KMS-11 (cell line): ENCODE results near the gene ENDOG.
"Not testable (repeated sequence)": the region's sequence is repeated elsewhere in the genome, so short reads cannot be mapped to it uniquely, and the experiment has no call there.

Experiments
- H2AFZ ChIP-seq: fragments of 200-600 bp; sonication (generic); 2 replicates; pipeline ENCODE4 v1.6.1; 2016; ENCODE audit warnings: antibody characterized with exemption, mixed run types, low read depth
- H3K27ac ChIP-seq: fragments of 200-600 bp; sonication (generic); 2 replicates; pipeline ENCODE4 v1.6.1; 2016; ENCODE audit warnings: mild to moderate bottlenecking, mixed run types
- H3K27me3 ChIP-seq: fragments of 200-600 bp; sonication (generic); 2 replicates; pipeline ENCODE4 v1.6.1; 2017; ENCODE audit warnings: mild to moderate bottlenecking, low read depth, mixed run types, moderate library complexity; ENCODE audit not compliant: insufficient read depth
- H3K36me3 ChIP-seq: fragments of 200-600 bp; sonication (generic); 2 replicates; pipeline ENCODE4 v1.6.1; 2017; ENCODE audit warnings: mild to moderate bottlenecking, mixed run types; ENCODE audit not compliant: insufficient read depth
- H3K4me1 ChIP-seq: fragments of 200-600 bp; sonication (generic); 2 replicates; pipeline ENCODE4 v1.6.1; 2016; ENCODE audit warnings: mild to moderate bottlenecking, low read depth, mixed run types; ENCODE audit not compliant: poor library complexity, severe bottlenecking
- H3K4me2 ChIP-seq: fragments of 200-600 bp; sonication (generic); 2 replicates; pipeline ENCODE4 v1.7.0; 2016; ENCODE audit warnings: mild to moderate bottlenecking, mixed run types
- H3K4me3 ChIP-seq: fragments of 200-600 bp; sonication (generic); IDR thresholded peaks from 2 replicates; pipeline ENCODE4 v1.6.1; 2017; ENCODE audit warnings: low read depth, low read length, mixed read lengths; ENCODE audit not compliant: insufficient read depth
- H3K79me2 ChIP-seq: fragments of 200-600 bp; sonication (generic); 2 replicates; pipeline ENCODE4 v1.6.1; 2016; ENCODE audit warnings: low read depth, mixed run types; ENCODE audit not compliant: insufficient read depth
- H3K9ac ChIP-seq: fragments of 200-600 bp; sonication (generic); 2 replicates; pipeline ENCODE4 v1.6.1; 2016; ENCODE audit warnings: mild to moderate bottlenecking, mixed run types
- H4K20me1 ChIP-seq: fragments of 200-600 bp; sonication (generic); 2 replicates; pipeline ENCODE4 v1.6.1; 2016; ENCODE audit warnings: mild to moderate bottlenecking, mixed run types; ENCODE audit not compliant: insufficient read depth
- CTCF ChIP-seq: fragments of 200-600 bp; sonication (generic); conservative IDR thresholded peaks from 2 replicates; pipeline ENCODE4 v1.6.1; 2017; ENCODE audit warnings: low read depth, mild to moderate bottlenecking, antibody characterized with exemption, low read length, moderate library complexity, mixed read lengths

Gene ENDOG

DNA sequence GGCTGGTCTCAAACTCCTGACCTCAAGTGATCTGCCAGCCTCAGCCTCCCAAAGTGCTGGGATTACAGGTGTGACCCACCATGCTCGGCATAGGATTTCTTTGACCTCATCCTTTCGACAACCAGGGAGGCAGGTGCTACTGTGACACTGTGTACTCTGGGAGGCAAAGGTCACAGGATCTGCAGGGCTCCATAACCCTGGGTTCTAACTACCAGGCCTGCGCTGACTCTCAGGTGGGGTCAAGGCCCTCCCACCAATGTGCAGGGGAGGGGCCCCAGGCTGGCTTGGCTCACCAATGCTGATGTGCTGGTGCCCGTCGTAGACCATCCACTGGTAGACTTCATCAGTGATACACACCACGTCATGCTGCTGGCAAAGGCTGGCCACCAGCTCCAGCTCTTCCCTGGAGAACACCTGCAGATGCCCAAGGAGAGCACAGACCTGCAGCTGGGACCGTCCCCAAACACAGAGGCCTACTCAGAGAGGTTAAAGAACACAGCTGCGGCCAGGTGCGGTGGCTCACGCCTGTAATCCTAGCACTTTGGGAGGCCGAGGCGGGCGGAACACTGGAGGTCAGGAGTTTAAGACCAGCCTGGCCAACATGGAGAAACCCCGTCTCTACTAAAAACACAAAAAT, 18.3 kb downstream of the ENDOG start:
- Histone ChIP-seq H3K36me3 (no peaks in the 10 kb centered on the region), H3K79me2 (no peaks in the 10 kb centered on the region), H3K4me3 (no peak overlapping the region), H2AFZ (no peak overlapping the region), H3K9ac (no peak overlapping the region), H3K4me1 (no peaks in the 10 kb centered on the region), H3K27ac (no peak overlapping the region), H4K20me1 (no peaks in the 10 kb centered on the region), H3K4me2 (no peak overlapping the region), H3K27me3 (no peaks in the 10 kb centered on the region)
- no peak for TF ChIP-seq CTCF

DNA sequence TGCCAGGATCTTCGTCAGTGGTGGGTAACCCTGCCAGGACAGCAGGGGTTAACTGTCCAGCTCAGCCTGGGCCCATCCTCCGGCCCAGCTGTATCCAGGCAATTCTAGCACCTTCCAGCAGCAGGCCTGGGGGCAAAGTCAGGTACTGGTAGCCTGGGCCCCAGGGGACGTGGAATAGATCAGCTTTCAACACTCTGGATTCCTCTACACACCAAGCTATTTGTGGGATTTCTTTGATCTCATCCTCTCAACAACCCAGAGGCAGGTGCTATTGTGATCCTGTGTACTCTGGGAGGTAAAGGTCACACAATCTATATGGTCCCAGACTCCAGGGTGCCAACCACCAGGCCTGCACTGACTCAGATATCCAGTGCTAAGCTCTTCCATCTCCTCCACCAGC, 20.0 kb downstream of the ENDOG start:
- no peaks in the 10 kb centered on the region for H3K79me2 ChIP-seq
- H3K36me3 ChIP-seq, result no peaks in the 10 kb centered on the region
- no peak for TF ChIP-seq CTCF
- H3K4me2 ChIP-seq, result no peak overlapping the region
- H3K27me3 ChIP-seq, result no peaks in the 10 kb centered on the region
- H3K4me3 ChIP-seq, result no peak overlapping the region
- H3K4me1 ChIP-seq, result no peaks in the 10 kb centered on the region
- H3K9ac ChIP-seq, result no peak overlapping the region
- no peak overlapping the region for H2AFZ ChIP-seq
- H3K27ac ChIP-seq, result no peak overlapping the region
- no peaks in the 10 kb centered on the region for H4K20me1 ChIP-seq

DNA sequence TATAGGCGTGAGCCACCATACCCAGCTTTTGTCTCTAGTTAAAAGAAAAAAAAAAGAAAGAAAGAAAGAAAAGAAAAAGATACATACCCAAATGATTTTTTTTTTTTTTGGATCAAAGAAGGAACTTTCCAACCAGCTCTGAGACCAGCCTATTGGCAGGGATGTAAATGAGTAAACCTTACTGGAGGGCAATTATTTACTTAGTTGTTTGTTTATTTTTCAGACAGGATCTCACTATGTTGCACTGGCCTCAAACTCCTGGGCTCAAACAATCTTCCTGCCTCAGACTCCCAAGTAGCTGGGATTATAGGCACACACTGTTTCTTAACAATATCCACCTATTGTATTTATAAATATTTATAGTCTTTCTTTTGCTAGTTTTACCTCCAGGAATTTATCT, 22.2 kb downstream of the ENDOG start:
- H3K27me3 ChIP-seq, result no peaks in the 10 kb centered on the region
- no peak overlapping the region for H3K9ac ChIP-seq
- H4K20me1 ChIP-seq, result no peaks in the 10 kb centered on the region
- no peak overlapping the region for H2AFZ ChIP-seq
- TF ChIP-seq CTCF, result no peak
- H3K4me1 ChIP-seq, result no peaks in the 10 kb centered on the region
- H3K79me2 ChIP-seq, result no peaks in the 10 kb centered on the region
- H3K27ac ChIP-seq, result no peak overlapping the region
- no peaks in the 10 kb centered on the region for H3K36me3 ChIP-seq
- H3K4me3 ChIP-seq, result no peak overlapping the region
- no peak overlapping the region for H3K4me2 ChIP-seq

DNA sequence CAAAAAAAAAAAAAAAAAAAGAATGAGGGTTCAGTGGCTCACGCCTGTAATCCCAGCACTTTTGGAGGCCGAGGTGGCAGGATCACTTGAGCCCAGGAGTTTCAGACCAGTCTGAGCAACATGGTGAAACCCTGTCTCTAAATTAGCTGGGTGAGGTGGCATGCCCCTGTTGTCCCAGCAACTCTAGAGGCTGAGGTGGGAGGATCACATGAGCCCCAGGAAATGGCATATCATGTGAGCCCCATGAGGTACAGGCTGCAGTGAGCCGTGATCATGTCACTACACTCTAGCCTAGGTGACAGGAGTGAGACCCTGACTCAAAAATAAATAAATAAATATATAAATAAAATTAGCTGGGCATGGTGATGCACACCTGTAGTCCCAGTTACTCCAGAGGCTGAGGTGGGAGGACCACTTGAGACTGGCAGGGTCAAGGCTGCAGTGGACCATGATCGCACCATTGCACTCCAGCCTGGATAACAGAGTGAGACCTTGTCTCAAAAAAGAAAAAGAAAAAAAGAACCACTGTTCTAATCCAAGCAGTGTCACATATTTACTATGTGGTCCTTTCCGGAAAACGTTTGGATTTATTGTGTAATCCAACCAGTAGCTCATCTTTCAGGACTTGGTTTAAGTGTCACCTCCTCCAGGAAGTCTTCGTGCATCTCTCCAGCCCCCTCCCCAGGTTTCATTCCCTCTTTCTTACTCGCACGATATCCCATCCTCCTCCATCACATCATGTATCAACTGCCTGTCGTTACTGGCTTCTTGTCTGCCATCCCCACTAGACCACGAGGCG, 23.6 kb downstream of the ENDOG start:
- Histone ChIP-seq H3K4me2 (no peak overlapping the region), H3K27me3 (no peaks in the 10 kb centered on the region), H3K4me1 (no peaks in the 10 kb centered on the region), H3K27ac (no peak overlapping the region), H3K4me3 (no peak overlapping the region), H3K9ac (no peak overlapping the region), H2AFZ (no peak overlapping the region), H3K79me2 (no peaks in the 10 kb centered on the region), H3K36me3 (no peaks in the 10 kb centered on the region), H4K20me1 (no peaks in the 10 kb centered on the region)
- TF ChIP-seq CTCF, result no peak

DNA sequence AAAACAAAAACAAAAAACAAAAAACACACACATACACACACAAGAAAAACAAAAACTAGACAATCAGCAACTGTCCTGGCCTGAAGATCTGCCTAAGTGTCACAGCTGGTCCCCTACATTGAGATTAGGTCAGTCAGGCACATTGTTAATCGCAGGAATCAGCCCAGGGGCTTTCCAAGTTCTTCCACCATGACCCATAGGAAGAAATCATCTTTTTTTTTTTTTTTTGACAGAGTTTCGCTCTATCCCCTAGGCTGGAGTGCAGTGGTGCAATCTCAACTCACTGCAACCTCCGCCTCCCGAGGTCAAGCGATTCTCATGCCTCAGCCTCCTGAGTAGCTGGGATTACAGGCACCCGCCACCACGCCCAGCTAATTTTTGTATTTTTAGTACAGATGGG, 24.9 kb downstream of the ENDOG start:
- not testable (repeated sequence) for H3K27ac ChIP-seq, H3K36me3 ChIP-seq, H3K4me1 ChIP-seq, H3K4me3 ChIP-seq, H3K79me2 ChIP-seq, H3K4me2 ChIP-seq, H3K9ac ChIP-seq, H2AFZ ChIP-seq, H4K20me1 ChIP-seq, H3K27me3 ChIP-seq
